Measurements from ENCODE around the gene IRF5.
"Not testable (repeated sequence)": the region's sequence is repeated elsewhere in the genome, so short reads cannot be mapped to it uniquely, and the experiment has no call there.

The IRF5 gene

DNA sequence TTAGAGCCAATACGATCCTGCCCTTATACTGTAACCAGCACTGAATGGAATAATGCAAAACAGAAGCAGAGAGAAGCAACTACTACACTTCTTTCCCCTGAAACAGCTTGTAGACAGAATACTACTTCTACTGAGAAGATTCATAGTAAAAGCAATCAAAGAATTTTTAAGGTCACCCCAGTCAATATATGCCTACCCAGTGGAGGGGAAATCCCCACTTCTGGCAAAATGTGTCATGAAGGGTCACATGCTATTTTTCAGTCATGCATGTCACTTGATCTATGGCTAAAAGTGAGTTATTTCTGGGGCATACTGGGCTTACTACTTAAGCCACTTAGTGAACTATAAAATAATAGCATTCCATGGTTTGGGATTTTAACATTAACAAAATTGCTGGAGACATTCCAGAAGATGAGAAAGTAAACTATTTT lies 25.6 kb downstream of the IRF5 start:
- no peak for DNase-seq

DNA sequence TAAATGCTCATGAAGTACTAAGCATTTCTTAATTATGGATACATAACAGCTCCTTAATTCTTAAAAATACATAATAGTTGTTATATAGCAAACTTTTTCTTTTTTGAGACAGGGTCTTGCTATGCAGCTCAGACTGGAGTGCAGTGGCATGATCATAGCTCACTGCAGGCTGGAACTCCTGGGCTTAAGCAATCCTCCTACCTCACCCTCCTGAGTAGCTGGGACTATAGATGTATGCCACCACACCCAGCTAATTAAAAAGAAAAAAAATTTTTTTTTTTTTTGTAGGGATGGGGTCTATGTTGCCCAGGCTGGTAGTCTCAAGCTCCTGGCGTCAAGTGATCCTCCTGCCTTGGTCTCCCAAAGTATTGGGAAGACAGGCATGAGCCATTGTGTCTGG lies 30.9 kb downstream of the IRF5 start:
- DNase-seq: no peak

DNA sequence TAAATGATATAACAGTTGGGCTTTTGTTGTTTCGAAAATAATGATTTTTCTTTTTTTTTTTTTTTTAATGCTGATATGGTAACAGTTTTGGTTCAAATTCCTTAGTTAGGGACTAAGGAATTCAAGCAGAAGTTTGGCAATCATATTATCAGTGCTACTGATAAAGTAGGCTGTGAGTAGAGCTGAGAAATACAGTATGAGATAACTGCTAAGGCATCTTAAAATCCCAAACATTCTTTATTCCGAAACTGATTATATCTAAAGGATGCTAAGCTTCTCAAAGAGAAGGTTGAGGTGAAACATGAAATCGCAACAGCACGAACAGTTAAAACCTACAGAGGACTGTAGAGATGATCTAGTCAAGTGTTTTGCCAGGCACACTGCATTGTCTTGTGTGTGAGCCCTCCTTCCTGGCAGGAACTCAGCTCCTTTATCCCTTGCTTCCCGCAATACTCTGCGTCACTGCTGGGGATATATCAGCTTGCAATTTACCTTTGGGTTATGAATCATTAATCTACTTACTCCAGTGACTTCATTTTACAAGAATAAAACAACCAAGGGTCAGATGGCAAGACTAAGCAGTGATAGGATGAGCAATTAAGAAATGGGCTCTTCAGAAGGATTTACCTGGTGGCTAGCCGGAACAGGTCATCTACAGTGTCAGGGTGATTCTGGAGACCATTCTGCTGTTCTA lies 36.7 kb downstream of the IRF5 start:
- no peak for DNase-seq

DNA sequence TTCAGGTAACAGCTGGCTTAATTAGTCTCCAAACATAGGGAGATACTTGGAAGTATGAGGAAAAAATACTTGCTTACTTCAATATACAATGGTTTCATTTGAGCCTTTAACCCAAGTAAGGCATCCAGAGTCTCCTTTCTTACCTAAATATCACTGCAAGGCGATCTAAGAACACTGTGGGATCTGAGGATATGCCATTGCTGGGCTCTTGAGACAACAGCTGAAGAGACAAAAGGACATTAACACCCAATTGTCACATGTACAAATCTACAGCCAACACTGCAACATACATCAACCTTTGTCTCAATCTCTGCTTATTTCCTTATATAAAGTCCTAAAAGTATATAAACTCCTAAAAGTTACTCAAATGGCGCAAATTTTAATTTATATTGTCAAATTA lies 44.4 kb downstream of the IRF5 start:
- no peak for DNase-seq

DNA sequence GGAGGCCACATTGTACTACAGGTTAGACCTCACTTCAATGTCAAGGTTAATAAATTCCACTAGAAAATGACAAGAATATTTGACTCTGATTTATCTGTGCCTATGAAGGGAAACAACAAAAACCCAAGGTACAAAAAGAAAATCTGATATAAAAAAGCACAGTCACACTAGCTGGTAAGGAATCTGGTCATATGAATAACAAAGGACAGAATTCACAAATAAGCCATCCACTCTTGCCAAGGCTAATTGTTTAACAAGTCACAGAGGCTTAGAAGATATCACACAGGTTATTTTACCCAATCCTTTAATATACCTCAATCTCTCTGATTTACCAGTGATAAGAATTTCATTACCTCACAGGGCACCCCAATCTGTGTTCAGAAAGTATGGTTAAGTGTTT lies 47.9 kb downstream of the IRF5 start:
- no peak for DNase-seq

DNA sequence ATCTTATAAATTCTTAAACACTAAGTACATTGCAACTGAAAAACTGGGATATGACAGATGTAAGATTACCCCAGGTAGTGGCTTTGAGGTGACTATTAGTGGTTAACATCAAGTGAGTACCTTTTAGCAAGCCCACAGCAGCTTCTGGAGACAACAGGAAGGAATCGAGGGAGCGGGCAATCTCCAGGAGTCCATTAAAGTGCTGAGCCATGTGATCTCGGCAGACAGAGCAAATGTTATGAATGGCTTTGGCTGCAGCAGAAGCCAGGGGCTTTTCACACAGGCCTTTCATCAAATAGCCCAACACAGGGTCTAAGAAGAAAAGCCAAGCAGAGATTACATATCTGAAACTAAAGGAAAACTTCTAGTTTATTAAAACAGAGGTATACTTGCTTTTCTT lies 48.9 kb downstream of the IRF5 start:
- DNase-seq: no peak

DNA sequence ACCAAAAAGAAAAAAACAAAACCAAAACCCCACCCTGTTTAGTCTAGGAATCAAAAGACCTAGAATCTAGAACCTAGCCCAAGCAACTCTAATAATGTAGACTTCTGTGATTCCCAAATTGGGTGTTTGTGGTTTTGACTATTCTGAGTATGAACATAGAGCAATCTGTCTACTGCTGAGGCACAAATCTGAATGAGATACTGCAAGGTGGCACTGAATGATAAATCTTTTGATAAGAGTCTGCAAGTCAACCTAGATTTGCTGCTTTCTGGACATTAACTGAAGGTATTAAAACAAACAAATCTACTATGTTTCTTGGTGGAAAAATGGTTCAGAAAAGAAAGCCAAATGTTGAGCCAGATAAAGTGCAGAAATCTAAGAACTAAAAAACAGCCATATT lies 50.6 kb downstream of the IRF5 start:
- DNase-seq: no peak

DNA sequence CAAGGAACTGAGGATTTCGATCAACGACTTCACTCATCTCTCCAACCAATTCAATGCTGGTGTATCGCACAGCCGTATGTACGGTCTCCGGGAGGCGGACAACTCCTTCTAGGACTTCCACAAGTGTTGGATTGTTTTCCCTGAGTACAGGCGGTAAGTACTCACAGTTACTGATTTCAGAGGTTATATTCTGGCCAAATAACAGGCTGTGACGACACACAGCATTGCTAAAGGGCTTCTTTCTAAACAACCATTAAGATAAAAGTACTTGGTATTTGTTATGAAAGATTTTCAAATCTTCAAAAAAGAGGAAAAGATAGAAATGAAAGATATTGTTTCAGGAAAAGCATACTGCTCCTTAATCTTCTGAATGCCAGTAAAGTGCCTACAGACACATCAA lies 52.2 kb downstream of the IRF5 start:
- DNase-seq: no peak

DNA sequence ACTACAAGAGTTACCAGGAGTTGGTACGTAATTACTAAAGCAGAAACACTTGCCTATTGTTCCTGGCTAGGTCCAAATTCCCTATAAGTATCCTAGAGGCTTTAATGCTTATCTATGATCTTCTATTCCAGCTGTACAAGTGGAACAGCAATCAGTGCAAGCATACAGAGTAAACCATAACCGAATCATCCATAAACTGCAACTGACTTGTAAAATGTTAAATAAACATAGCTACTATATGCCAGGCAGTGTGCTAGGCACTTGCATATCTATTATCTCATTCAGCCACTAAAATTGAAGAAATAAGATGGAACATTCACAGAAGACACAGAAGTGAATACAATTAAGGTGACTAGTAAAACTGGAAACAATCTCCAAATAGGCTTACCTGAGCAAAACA lies 55.7 kb downstream of the IRF5 start:
- no peak for DNase-seq

DNA sequence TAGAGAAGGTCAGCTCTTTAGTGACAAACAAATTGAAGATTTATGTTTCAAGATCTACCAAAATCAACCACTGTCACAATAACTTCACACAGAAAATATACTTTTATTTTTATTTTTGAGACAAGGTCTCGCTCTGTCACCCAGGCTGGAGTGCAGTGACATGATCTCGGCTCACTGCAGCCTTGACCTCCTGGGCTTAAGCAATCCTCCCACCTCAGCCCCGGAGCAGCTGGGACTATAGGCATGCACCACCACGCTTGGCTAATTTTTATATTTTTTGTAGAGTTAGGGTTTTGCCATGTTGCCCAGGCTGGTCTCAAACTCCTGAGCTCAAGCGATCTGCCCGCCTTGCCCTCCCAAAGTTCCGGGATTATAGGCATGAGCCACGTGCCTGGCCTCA lies 56.8 kb downstream of the IRF5 start:
- DNase-seq: not testable (repeated sequence)

DNA sequence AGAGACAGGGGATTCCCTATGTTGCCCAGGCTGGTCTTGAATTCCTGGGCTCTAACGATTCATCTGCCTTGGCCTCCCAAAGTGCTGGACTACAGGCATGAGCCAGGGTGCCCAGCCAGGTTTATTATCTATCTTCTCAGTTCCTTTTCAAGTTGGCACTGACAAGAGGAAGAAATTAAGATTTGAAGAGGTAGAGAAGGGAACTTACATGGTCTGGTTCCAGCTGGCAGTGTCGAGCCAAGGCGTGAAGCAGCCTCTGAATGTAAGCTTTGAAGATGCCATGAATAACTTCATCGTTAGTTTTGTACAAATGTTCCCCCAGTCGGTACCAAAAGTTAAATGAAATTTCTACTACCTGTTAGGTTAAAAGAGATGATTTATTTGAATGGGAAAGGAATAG lies 59.5 kb downstream of the IRF5 start:
- no peak for DNase-seq

Data from effector CD8-positive, alpha-beta T cell (primary cell).